ENCODE data around the gene SH3BGRL3. TPM values are rescaled to one million over a fixed set of nuclear protein-coding genes. Genes with fewer than 3 reads are reported as not detected.

SH3BGRL3 gene
- total RNA-seq, 4 donors from 2014 or later, result 10.3 to 16.9 (median 13.1) TPM

DNA sequence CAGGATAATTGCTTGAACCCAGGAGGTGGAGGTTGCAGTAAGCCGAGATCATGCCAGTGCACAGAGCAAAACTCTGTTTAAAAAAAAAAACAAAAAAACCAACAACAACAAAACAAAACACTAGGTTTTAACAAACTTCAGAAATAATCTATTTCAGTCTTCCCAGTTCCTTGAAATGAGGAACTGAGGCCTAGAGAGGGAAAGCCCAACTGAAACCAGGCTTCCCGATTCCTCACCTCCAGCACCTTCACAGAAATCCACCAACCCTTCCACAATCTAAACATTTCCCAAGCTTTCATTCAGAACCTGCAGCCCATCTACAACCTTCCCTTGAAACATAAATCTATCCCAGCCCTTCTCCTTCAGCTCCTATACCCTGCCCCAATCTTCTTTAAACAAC, 37.3 kb downstream of the SH3BGRL3 start:
- peaks cover 4 to 5% of the 10 kb centered on the region in 2 donors for H3K4me1 ChIP-seq
- no peak for TF ChIP-seq POLR2A (IDR thresholded peaks at IDR 0.05)
- TF ChIP-seq, protein P1, sequence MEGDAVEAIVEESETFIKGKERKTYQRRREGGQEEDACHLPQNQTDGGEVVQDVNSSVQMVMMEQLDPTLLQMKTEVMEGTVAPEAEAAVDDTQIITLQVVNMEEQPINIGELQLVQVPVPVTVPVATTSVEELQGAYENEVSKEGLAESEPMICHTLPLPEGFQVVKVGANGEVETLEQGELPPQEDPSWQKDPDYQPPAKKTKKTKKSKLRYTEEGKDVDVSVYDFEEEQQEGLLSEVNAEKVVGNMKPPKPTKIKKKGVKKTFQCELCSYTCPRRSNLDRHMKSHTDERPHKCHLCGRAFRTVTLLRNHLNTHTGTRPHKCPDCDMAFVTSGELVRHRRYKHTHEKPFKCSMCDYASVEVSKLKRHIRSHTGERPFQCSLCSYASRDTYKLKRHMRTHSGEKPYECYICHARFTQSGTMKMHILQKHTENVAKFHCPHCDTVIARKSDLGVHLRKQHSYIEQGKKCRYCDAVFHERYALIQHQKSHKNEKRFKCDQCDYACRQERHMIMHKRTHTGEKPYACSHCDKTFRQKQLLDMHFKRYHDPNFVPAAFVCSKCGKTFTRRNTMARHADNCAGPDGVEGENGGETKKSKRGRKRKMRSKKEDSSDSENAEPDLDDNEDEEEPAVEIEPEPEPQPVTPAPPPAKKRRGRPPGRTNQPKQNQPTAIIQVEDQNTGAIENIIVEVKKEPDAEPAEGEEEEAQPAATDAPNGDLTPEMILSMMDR (IDR thresholded peaks at IDR 0.05 in 4 of 5, conservative IDR thresholded peaks at IDR 0.05 in 1 of 5), result no peak
- intact Hi-C loops (cut with DNase I; ENCODE audit: low total_unique reads), result no loop called here
- H3K4me3 ChIP-seq, result no peak overlapping the region
- no peak overlapping the region for H3K27ac ChIP-seq
- in situ Hi-C loops (cut with MboI; ENCODE audit: low sequenced_read_pairs in 4 of 4), result no loop called here
- ATAC-seq, result no peak
- no peaks in the 10 kb centered on the region for H3K36me3 ChIP-seq
- no peaks in the 10 kb centered on the region for H3K9me3 ChIP-seq
- DNase-seq, result no peak
- no peaks in the 10 kb centered on the region for H3K27me3 ChIP-seq

DNA sequence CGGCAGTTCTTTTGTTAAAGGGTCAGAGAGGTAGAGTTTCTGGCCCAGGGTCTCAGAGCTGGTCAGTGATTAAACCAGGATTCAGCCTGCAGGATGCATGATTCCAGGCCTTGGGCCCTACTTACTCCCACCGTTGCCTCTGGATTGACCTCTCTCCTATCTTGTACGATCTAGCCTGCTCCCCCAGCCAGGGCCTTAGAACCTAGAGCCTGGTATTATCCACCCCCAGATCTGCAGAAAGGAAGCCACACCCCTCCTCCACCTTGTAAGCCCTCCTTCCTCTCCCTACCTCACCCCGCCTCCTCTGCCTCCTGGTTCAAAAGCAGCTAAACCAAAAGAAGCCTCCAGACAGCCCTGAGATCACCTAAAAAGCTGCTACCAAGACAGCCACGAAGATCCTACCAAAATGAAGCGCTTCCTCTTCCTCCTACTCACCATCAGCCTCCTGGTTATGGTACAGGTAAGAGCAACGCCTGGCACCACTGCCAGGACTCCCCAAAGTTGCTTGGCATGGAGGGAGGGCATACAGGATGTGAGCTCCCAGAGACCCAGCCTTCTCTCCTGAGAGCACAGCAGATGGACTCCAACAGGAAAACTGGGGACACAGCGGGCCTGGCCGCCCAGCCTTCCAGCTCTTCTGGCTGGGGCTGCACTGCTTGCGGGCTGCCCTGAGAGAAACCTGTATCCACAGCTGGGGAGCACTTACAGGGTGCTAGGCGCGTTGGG, 37.9 kb downstream of the SH3BGRL3 start, which contains the start of gene CD52:
CD52 (plus strand) TSS at position 347 of the 726 bp plus-strand sequence; CDS start at position 407, 60 bp downstream.
- Histone ChIP-seq H3K36me3 (no peaks in the 10 kb centered on the region), H3K27ac (no peak within 1 kb of the TSS), H3K9me3 (no peaks in the 10 kb centered on the region), H3K27me3 (no peaks in the 10 kb centered on the region), H3K4me3 (no peak within 1 kb of the TSS), H3K4me1 (peaks cover 4 to 5% of the 10 kb centered on the region in 2 donors)
- TF ChIP-seq POLR2A (IDR thresholded peaks at IDR 0.05), result no peak
- TF ChIP-seq, protein P1 (IDR thresholded peaks at IDR 0.05 in 4 of 5, conservative IDR thresholded peaks at IDR 0.05 in 1 of 5), result no peak
- in situ Hi-C loops (cut with MboI; ENCODE audit: low sequenced_read_pairs in 4 of 4) (no loop called here), intact Hi-C loops (cut with DNase I; ENCODE audit: low total_unique reads) (no loop called here)
- no peak for DNase-seq
- no peak for ATAC-seq

DNA sequence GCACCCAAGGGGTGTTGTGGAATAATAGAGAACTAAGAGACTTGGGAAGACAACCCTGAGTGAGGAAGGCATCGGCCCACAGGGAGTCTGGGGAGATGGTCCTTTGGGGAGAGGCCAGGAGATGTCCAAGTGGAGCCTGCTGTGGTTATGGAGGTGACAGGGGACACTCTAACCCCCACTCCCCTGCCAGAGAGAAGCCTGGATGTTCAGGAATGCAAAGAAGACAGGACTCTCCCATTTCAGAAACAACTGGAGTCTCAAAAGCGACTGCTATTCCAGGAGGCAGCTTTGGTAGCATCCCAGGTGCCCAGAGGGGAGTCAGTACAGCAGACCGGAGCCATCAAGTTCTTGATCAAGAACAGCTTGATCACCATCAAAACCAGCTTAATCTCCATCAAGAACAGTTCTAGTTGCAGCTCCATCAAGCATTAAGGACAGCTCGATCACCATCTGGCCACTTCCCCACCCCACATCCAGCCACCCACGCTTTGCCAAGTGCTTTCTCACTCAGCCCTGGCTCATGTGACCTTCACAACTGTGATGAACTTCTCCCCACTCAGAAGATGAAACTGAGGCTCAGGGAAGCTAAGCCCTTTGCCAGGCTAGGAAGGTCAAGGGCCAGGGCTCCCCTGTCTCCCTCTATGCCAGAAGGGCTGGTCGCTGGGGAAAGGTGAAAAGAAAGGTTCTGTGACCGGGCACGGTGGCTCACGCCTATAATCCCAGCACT, 38.6 kb downstream of the SH3BGRL3 start:
- Histone ChIP-seq H3K4me1 (peaks cover 4 to 5% of the 10 kb centered on the region in 2 donors), H3K4me3 (no peak overlapping the region), H3K27me3 (no peaks in the 10 kb centered on the region), H3K27ac (no peak overlapping the region), H3K9me3 (no peaks in the 10 kb centered on the region), H3K36me3 (no peaks in the 10 kb centered on the region)
- ATAC-seq, result no peak
- intact Hi-C loops (cut with DNase I; ENCODE audit: low total_unique reads) (no loop called here), in situ Hi-C loops (cut with MboI; ENCODE audit: low sequenced_read_pairs in 4 of 4) (no loop called here)
- DNase-seq, result peak; percentile 30
- TF ChIP-seq, protein P1 (IDR thresholded peaks at IDR 0.05 in 4 of 5, conservative IDR thresholded peaks at IDR 0.05 in 1 of 5), result no peak
- TF ChIP-seq POLR2A (IDR thresholded peaks at IDR 0.05), result no peak

DNA sequence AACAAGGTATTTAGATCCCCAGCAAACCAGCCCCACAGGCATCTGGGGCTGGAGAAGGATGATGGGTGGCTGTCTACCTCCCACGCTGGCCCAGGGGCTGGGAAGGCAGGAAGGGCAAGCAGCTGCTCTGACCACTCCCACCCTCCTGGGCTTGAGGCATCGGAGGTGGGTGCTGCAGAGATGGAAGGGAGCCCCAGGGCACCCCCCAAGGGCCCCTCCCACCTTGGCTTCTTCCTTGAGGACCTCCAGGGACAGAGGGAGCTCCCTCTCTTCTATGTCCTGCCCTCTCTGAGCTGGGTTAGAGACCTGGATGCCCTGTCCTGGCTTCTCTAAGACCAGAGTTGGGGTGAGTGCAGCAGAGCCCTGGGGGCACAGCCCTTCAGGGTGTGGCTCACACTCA, 41.0 kb downstream of the SH3BGRL3 start:
- no peak for TF ChIP-seq POLR2A (IDR thresholded peaks at IDR 0.05)
- TF ChIP-seq, protein P1 (IDR thresholded peaks at IDR 0.05 in 4 of 5, conservative IDR thresholded peaks at IDR 0.05 in 1 of 5), result no peak
- no peaks in the 10 kb centered on the region for H3K9me3 ChIP-seq
- H3K4me3 ChIP-seq, result no peak overlapping the region
- H3K4me1 ChIP-seq, result peaks cover 4 to 5% of the 10 kb centered on the region in 2 donors
- no peak overlapping the region for H3K27ac ChIP-seq
- ATAC-seq (peak in 1 of 2 donors; percentile 5), DNase-seq (no peak)
- no peaks in the 10 kb centered on the region for H3K27me3 ChIP-seq
- intact Hi-C loops (cut with DNase I; ENCODE audit: low total_unique reads), result loop anchor here (1.0 to 10.0 kb wide), 4 partner anchors 36 to 216 kb away; no protein-coding TSS in a partner anchor
- in situ Hi-C loops (cut with MboI; ENCODE audit: low sequenced_read_pairs in 4 of 4), result loop anchor here in 3 of 4 donors (5.0 kb wide), 2 partner anchors 34 to 44 kb away; no protein-coding TSS in a partner anchor
- H3K36me3 ChIP-seq, result no peaks in the 10 kb centered on the region

Data from gastrocnemius medialis (tissue), 4 donors.